Coronary artery (tissue), 2 donors: Measurements from ENCODE around the gene FFAR4.

ENCODE experiments used
- DNase-seq: peaks from one replicate; pipeline ENCODE4 v3.0.0-alpha.2; 2017; ENCODE audit warnings: low spot score
- H3K27ac ChIP-seq, 2 donors: fragments of 200-600 bp; sonication (generic); one replicate each; pipeline ENCODE4 v1.5.1; 2016 to 2019
- H3K4me3 ChIP-seq: fragments of 200-600 bp; sonication (generic); 2 replicates; pipeline ENCODE4 v1.5.1; 2016; ENCODE audit warnings: mild to moderate bottlenecking, moderate library complexity
- CTCF ChIP-seq: fragments of 200-600 bp; sonication (generic); IDR thresholded peaks from one replicate; pipeline ENCODE4 v1.5.1; 2019; ENCODE audit warnings: antibody characterized with exemption

FFAR4 gene

GRCh38 chr10:93612311-93612710 is 45.8 kb downstream of the FFAR4 start, which contains the start of gene PDE6C:
PDE6C (plus strand) TSS chr10:93612537; CDS start chr10:93612726, 189 bp downstream.
- H3K4me3 ChIP-seq: no peak within 1 kb of the TSS
- DNase-seq: no peak
- TF ChIP-seq CTCF: no peak
- no peak within 1 kb of the TSS for H3K27ac ChIP-seq

- DNase-seq: no peak
- no peak for TF ChIP-seq CTCF
- Histone ChIP-seq H3K27ac (no peak overlapping the region), H3K4me3 (no peak overlapping the region)
Measured at GRCh38 chr10:93613126-93613525, 46.7 kb downstream of the FFAR4 start.

- Histone ChIP-seq H3K4me3 (no peak overlapping the region), H3K27ac (no peak overlapping the region)
- no peak for DNase-seq
- TF ChIP-seq CTCF: no peak
Measured at GRCh38 chr10:93614101-93614825, 47.8 kb downstream of the FFAR4 start.

- no peak for TF ChIP-seq CTCF
- no peak overlapping the region for H3K4me3 ChIP-seq
- H3K27ac ChIP-seq: peak overlapping the region in 1 of 2 donors; percentile 45
- no peak for DNase-seq
Measured at GRCh38 chr10:93615576-93616235, 49.2 kb downstream of the FFAR4 start.

- no peak overlapping the region for H3K27ac ChIP-seq
- no peak overlapping the region for H3K4me3 ChIP-seq
- no peak for TF ChIP-seq CTCF
- no peak for DNase-seq
Measured at GRCh38 chr10:93620925-93621324, 54.5 kb downstream of the FFAR4 start.

- no peak for DNase-seq
- H3K27ac ChIP-seq: no peak overlapping the region
- no peak for TF ChIP-seq CTCF
- no peak overlapping the region for H3K4me3 ChIP-seq
Measured at GRCh38 chr10:93622942-93623341, 56.5 kb downstream of the FFAR4 start.

- TF ChIP-seq CTCF: no peak
Measured at GRCh38 chr10:93628858-93629257, 62.4 kb downstream of the FFAR4 start.

More at GRCh38 chr10:93628858-93629257, 62.4 kb downstream of the FFAR4 start:
- DNase-seq: no peak
- Histone ChIP-seq H3K27ac (no peak overlapping the region), H3K4me3 (no peak overlapping the region)
